K562 (cell line): ENCODE results near the gene LMBR1L. TPM values are rescaled to one million over a fixed set of nuclear protein-coding genes. Genes with fewer than 3 reads are reported as not detected.

ENCODE experiments used
- ARID2 ChIP-seq: fragments of 450-650 bp; IDR thresholded peaks from 2 replicates; pipeline ENCODE4 v1.6.1; 2017; ENCODE audit warnings: antibody characterized with exemption, mild to moderate bottlenecking
- ARID3A ChIP-seq: IDR thresholded peaks from 2 replicates; pipeline ENCODE4 v1.6.1; 2012; ENCODE audit warnings: low read depth, low read length, improper control_type of control experiment, borderline replicate concordance
- BRD4 ChIP-seq: fragments of 200-600 bp; sonication (generic); IDR thresholded peaks from 2 replicates; pipeline ENCODE4 v1.6.1; 2017; ENCODE audit warnings: inconsistent platforms
- COPS2 ChIP-seq: fragments of 450-650 bp; conservative IDR thresholded peaks from 2 replicates; pipeline ENCODE4 v1.6.1; 2016; ENCODE audit warnings: mild to moderate bottlenecking, moderate library complexity
- E2F8 ChIP-seq: fragments of 450-650 bp; IDR thresholded peaks from 2 replicates; pipeline ENCODE4 v1.7.1; 2018; ENCODE audit warnings: mild to moderate bottlenecking, low read depth; ENCODE audit not compliant: partially characterized antibody
- HDAC6 ChIP-seq: IDR thresholded peaks from 2 replicates; pipeline ENCODE4 v1.6.1; 2012; ENCODE audit warnings: low read depth, mild to moderate bottlenecking, control low read depth, inconsistent platforms, low read length, moderate library complexity
- MECOM ChIP-seq: fragments of 250-450 bp; sonication (Bioruptor Pico); IDR thresholded peaks from 2 replicates; pipeline ENCODE4 v1.8.0; 2022; ENCODE audit warnings: inconsistent platforms
- MED1 ChIP-seq: sonication (generic); formaldehyde crosslinking; IDR thresholded peaks from 2 replicates; pipeline ENCODE4 v1.8.1; 2023; ENCODE audit warnings: missing genetic modification reagents, borderline replicate concordance
- RB1 ChIP-seq: fragments of 450-650 bp; IDR thresholded peaks from 2 replicates; pipeline ENCODE4 v1.6.1; 2017; ENCODE audit warnings: low read depth, mild to moderate bottlenecking
- SMARCA5 ChIP-seq: fragments of 450-650 bp; IDR thresholded peaks from 2 replicates; pipeline ENCODE4 v1.6.1; 2016
- SOX6 ChIP-seq: fragments of 450-650 bp; IDR thresholded peaks from 2 replicates; pipeline ENCODE4 v1.6.1; 2014; ENCODE audit warnings: mild to moderate bottlenecking
- ZBTB1 ChIP-seq: sonication (generic); formaldehyde crosslinking; IDR thresholded peaks from 2 replicates; pipeline ENCODE4 v1.8.1; 2023; ENCODE audit warnings: missing genetic modification reagents, low read depth, mild to moderate bottlenecking, borderline replicate concordance
- ZNF282 ChIP-seq: sonication (generic); formaldehyde crosslinking; IDR thresholded peaks from 2 replicates; pipeline ENCODE4 v1.8.1; 2023; ENCODE audit warnings: missing genetic modification reagents
- ZNF324 ChIP-seq: fragments of 250-450 bp; sonication (Bioruptor Pico); IDR thresholded peaks from 2 replicates; pipeline ENCODE4 v1.4.0; 2020; ENCODE audit warnings: mild to moderate bottlenecking
- ZNF592 ChIP-seq: fragments of 450-650 bp; IDR thresholded peaks from 2 replicates; pipeline ENCODE4 v1.6.1; 2017; ENCODE audit warnings: antibody characterized with exemption, mild to moderate bottlenecking
- ZNF644 ChIP-seq: fragments of 200-800 bp; sonication (Bioruptor generic); IDR thresholded peaks from 2 replicates; pipeline ENCODE4 v1.6.1; 2016; ENCODE audit warnings: low read depth, missing genetic modification characterization, missing compliant biosample characterization
- ZNF77 ChIP-seq: fragments of 250-450 bp; sonication (Bioruptor Pico); IDR thresholded peaks from 2 replicates; pipeline ENCODE4 v1.5.0; 2020
- ZSCAN29 ChIP-seq: fragments of 450-650 bp; IDR thresholded peaks from 2 replicates; pipeline ENCODE4 v1.6.1; 2017
- polyA plus RNA-seq, 8 experiments: library from polyadenylated mRNA; depleted of rRNA in 4 of 8; stranded (reverse) in 5 of 8; unstranded in 3 of 8; fragments of >200 nt; fragmentation: Nextera tagmentation in 2 of 8; fragmentation: Illumina TruSeq in 1 of 8; extraction: Ambion mirVana in 2 of 8; extraction: Trizol in 1 of 8; gene quantifications; 2 replicates each; pipeline versions ENCODE4 v1.2.1 to v1.2.3, GENCODE V29; 2011 to 2014; ENCODE audit warnings: inconsistent platforms in 1 of 8, missing spikeins in 1 of 8
- total RNA-seq, 7 experiments: library from RNA; depleted of rRNA in 6 of 7; stranded (reverse); fragments of >200 nt in 6 of 7; fragmentation: Illumina TruSeq in 2 of 7; extraction: Trizol in 2 of 7; gene quantifications; 2 replicates each; pipeline versions ENCODE4 v1.2.1 to v1.2.3, GENCODE V29; 2011 to 2021; ENCODE audit warnings: low replicate concordance in 1 of 7

Gene LMBR1L
- total and polyA plus RNA-seq, 9 of the 15 experiments (the other 6 are each of a cell fraction or from before 2014, with no cell fraction given) = 2.5 to 57.0 (median 31.1) TPM

- TF ChIP-seq BRD4 = no peak
- no peak for TF ChIP-seq HDAC6
- TF ChIP-seq SMARCA5 = peak; percentile 74
- no peak for TF ChIP-seq MED1 (CRISPR knock-in tag)
- TF ChIP-seq ZSCAN29 = peak; percentile 52; the same call in 1 of the 2 replicates
- TF ChIP-seq COPS2 = no peak
- TF ChIP-seq ZNF644 (tag) = peak; percentile 13; the same call in 1 of the 2 replicates
- TF ChIP-seq ZBTB1 (CRISPR knock-in tag) = peak; percentile 61
- TF ChIP-seq MECOM (CRISPR knock-in tag) = no peak
- peak; percentile 88 for TF ChIP-seq ZNF592
- peak; percentile 59; the same call in 1 of the 2 replicates for TF ChIP-seq ARID2
- 0 out of 2 replicates have a peak, but pooled peaks have one; percentile 90 for TF ChIP-seq ZNF282 (CRISPR knock-in tag)
- TF ChIP-seq RB1 = peak; percentile 99
- peak; percentile 70 for TF ChIP-seq E2F8
- TF ChIP-seq ARID3A = peak; percentile 23; the same call in 1 of the 2 replicates
- 0 out of 2 replicates have a peak, but pooled peaks have one; percentile 28 for TF ChIP-seq ZNF324 (CRISPR knock-in tag)
- no peak for TF ChIP-seq ZNF77 (CRISPR knock-in tag)
- peak; percentile 50 for TF ChIP-seq SOX6
These were observed 19.8 kb upstream of the LMBR1L start (continued) for GRCh38 chr12:49130151-49131050.
